A549 (cell line): ENCODE data around the gene CTNND2. TPM values are rescaled to one million over a fixed set of nuclear protein-coding genes. Genes with fewer than 3 reads are reported as not detected.

Experiments used
- ATAC-seq, 2 experiments: fragments of 200-7000 bp in 1 of 2; fragments of >200 bp in 1 of 2; cut with Nextera tagmentation in 1 of 2; cut with Tn5 transposase in 1 of 2; 3 replicates each; pipeline versions ENCODE4 v1.8.0 to v1.9.1; 2018 to 2020; ENCODE audit warnings: mild to moderate bottlenecking in 1 of 2, moderate library complexity in 1 of 2
- CTCF ChIA-PET: fragments of 300-600 bp; sonication (Branson Sonifier 250); formaldehyde crosslinking; extraction: SDS; loops from one replicate; lab custom pipeline; 2021; ENCODE audit warnings: antibody characterized with exemption, inconsistent platforms; lab: Yijun Ruan, JAX
- POLR2A ChIA-PET: fragments of 350-600 bp; formaldehyde crosslinking; extraction: SDS; loops from one replicate; lab custom pipeline; 2021; ENCODE audit warnings: antibody characterized with exemption, inconsistent platforms; lab: Yijun Ruan, JAX
- DNase-seq, 2 experiments: peaks; one replicate each; pipeline versions ENCODE4 v3.0.0 to v3.0.0-alpha.2; 2011 to 2016; ENCODE audit warnings: low read depth in 1 of 2, low spot score in 1 of 2
- FAIRE-seq: peaks from 2 replicates; lab custom pipeline; 2011; peaks lifted over from hg19 to GRCh38; lab: Jason Lieb, UNC
- H3K27ac ChIP-seq, 2 experiments: fragments of >200 bp; sonication (Bioruptor Twin); formaldehyde crosslinking; 3 replicates each; pipeline ENCODE4 v1.5.1; 2016 to 2017
- H3K4me1 ChIP-seq: fragments of >200 bp; sonication (Bioruptor Twin); formaldehyde crosslinking; 3 replicates; pipeline ENCODE4 v1.6.1; 2016
- H3K4me2 ChIP-seq: fragments of >200 bp; sonication (Bioruptor Twin); formaldehyde crosslinking; 3 replicates; pipeline ENCODE4 v1.6.1; 2016
- H3K4me3 ChIP-seq: fragments of >200 bp; sonication (Bioruptor Twin); formaldehyde crosslinking; 3 replicates; pipeline ENCODE4 v1.5.1; 2016
- H3K9me3 ChIP-seq: fragments of >200 bp; sonication (Bioruptor Twin); formaldehyde crosslinking; 3 replicates; pipeline ENCODE4 v1.6.1; 2016
- CBX2 ChIP-seq: fragments of 200-600 bp; sonication (generic); IDR thresholded peaks from 2 replicates; pipeline ENCODE4 v1.6.1; 2016; ENCODE audit warnings: low read depth, mild to moderate bottlenecking, borderline replicate concordance
- CBX8 ChIP-seq: fragments of 200-600 bp; sonication (generic); IDR thresholded peaks from 2 replicates; pipeline ENCODE4 v1.6.1; 2016
- CHD2 ChIP-seq: fragments of 150-350 bp; IDR thresholded peaks from 2 replicates; pipeline ENCODE4 v1.6.1; 2014; ENCODE audit warnings: low read length; ENCODE audit not compliant: partially characterized antibody
- ESRRA ChIP-seq: fragments of 150-350 bp; IDR thresholded peaks from 2 replicates; pipeline ENCODE4 v1.6.1; 2014; ENCODE audit warnings: mild to moderate bottlenecking, low read length, borderline replicate concordance
- GATA3 ChIP-seq: IDR thresholded peaks from 2 replicates; pipeline ENCODE4 v1.6.1; 2012; ENCODE audit warnings: borderline replicate concordance
- HOXB5 ChIP-seq: fragments of 250-450 bp; sonication (Bioruptor Pico); IDR thresholded peaks from 2 replicates; pipeline ENCODE4 v1.5.0; 2020; ENCODE audit warnings: mild to moderate bottlenecking, moderate library complexity
- JUN ChIP-seq, 2 experiments: fragments of >200 bp; sonication (Bioruptor Twin); formaldehyde crosslinking; IDR thresholded peaks; 2 replicates in 1 of 2; 3 replicates in 1 of 2; pipeline ENCODE4 v1.6.1; 2016 to 2017
- KDM5A ChIP-seq: fragments of 200-600 bp; sonication (generic); IDR thresholded peaks from 2 replicates; pipeline ENCODE4 v1.6.1; 2016; ENCODE audit warnings: antibody characterized with exemption, mild to moderate bottlenecking
- NFE2L2 ChIP-seq: fragments of 150-350 bp; conservative IDR thresholded peaks from 2 replicates; pipeline ENCODE4 v1.6.1; 2014; ENCODE audit warnings: low read length
- NR3C1 ChIP-seq: fragments of >200 bp; sonication (Bioruptor Twin); formaldehyde crosslinking; IDR thresholded peaks from 3 replicates; pipeline ENCODE4 v1.6.1; 2017
- PHF8 ChIP-seq: fragments of 200-600 bp; sonication (generic); IDR thresholded peaks from 2 replicates; pipeline ENCODE4 v1.6.1; 2016; ENCODE audit warnings: low read depth, mild to moderate bottlenecking, antibody characterized with exemption, moderate library complexity, borderline replicate concordance
- RARB ChIP-seq: fragments of 250-450 bp; sonication (Bioruptor Pico); IDR thresholded peaks from 2 replicates; pipeline ENCODE4 v1.8.0; 2021; ENCODE audit warnings: mild to moderate bottlenecking, moderate library complexity
- TFCP2L1 ChIP-seq: fragments of 250-450 bp; sonication (Bioruptor Pico); IDR thresholded peaks from 2 replicates; pipeline ENCODE4 v1.5.0; 2021; ENCODE audit warnings: mild to moderate bottlenecking
- ZFP36 ChIP-seq: fragments of 450-650 bp; IDR thresholded peaks from 2 replicates; pipeline ENCODE4 v1.6.1; 2014; ENCODE audit warnings: borderline replicate concordance; ENCODE audit not compliant: partially characterized antibody
- WGBS: methylation state at CpG from one replicate; pipeline ENCODE4 v1.1.6; 2017; ENCODE audit errors: missing lambda C conversion rate; 5-methylcytosine and 5-hydroxymethylcytosine counted together
- polyA plus RNA-seq, 4 experiments: library from polyadenylated mRNA; depleted of rRNA in 3 of 4; stranded (reverse); fragments of >200 nt; fragmentation: RNase III in 1 of 4; extraction: RNeasy Plus Mini Kit Qiagen cat#74134 plus additional on column Dnase treatment in 1 of 4; gene quantifications; 2 replicates in 3 of 4; 3 replicates in 1 of 4; pipeline ENCODE4 v1.2.3, GENCODE V29; 2011 to 2017
- TF ChIP-seq, protein P1 (sequence below): fragments of >200 bp; sonication (Bioruptor Twin); formaldehyde crosslinking; IDR thresholded peaks from 2 replicates; pipeline ENCODE4 v1.6.1; 2016
- TF ChIP-seq, protein P2 (sequence below): fragments of 250-450 bp; sonication (Bioruptor Pico); IDR thresholded peaks from 2 replicates; pipeline ENCODE4 v1.5.0; 2020; ENCODE audit warnings: low read depth, mild to moderate bottlenecking, moderate library complexity
- TF ChIP-seq, protein P3 (sequence below): fragments of >200 bp; sonication (Bioruptor Twin); formaldehyde crosslinking; IDR thresholded peaks from 3 replicates; pipeline ENCODE4 v1.6.1; 2016
- TF ChIP-seq, protein P4 (sequence below): fragments of 450-650 bp; IDR thresholded peaks from 2 replicates; pipeline ENCODE4 v1.6.1; 2014; ENCODE audit warnings: antibody characterized with exemption

Gene CTNND2
- polyA plus RNA-seq, 2 of the 4 experiments (the other 2 are of a cell fraction): not detected

DNA sequence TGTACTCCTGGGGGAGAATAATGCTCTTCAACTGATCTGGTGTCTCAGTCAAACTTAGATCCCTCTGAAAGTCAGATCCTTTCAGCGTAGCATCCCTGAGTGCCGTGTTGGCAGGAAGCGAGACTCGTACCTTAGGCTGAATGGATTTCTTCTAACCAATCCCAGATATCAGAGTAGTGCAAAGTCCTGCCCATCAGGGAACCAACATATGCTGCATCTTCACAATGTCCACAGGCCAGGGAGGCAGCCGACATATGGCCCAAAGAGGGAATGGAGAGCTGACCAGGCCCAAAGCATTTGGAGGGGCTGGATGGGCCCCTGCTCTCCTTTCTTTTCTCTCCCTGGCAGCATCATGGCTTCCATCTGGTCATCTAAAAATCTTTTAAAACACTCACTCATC lies 646.2 kb downstream of the CTNND2 start:
- Histone ChIP-seq H3K4me3 (no peak overlapping the region), H3K9me3 (no peaks in the 10 kb centered on the region; the same call in 2 of the 3 replicates), H3K27ac (no peak overlapping the region), H3K4me1 (no peaks in the 10 kb centered on the region), H3K4me2 (no peak overlapping the region)
- ChIA-PET POLR2A (no interaction called here), CTCF (interaction anchor here (0.6 to 0.8 kb wide), 2 partner anchors 9 to 14 kb away, joined by 3 read pairs; no protein-coding TSS in a partner anchor)
- no peak for DNase-seq
- FAIRE-seq: no peak
- ATAC-seq: no peak
- WGBS: 6% methylated on average over 5 of the region's 5 CpGs
- no peak for TF ChIP-seq HOXB5 (CRISPR knock-in tag)
- TF ChIP-seq NR3C1: no peak
- no peak for TF ChIP-seq CHD2
- TF ChIP-seq CBX8: no peak
- no peak for TF ChIP-seq KDM5A
- TF ChIP-seq, protein P1, sequence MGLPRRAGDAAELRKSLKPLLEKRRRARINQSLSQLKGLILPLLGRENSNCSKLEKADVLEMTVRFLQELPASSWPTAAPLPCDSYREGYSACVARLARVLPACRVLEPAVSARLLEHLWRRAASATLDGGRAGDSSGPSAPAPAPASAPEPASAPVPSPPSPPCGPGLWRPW: no peak
- TF ChIP-seq, protein P2, sequence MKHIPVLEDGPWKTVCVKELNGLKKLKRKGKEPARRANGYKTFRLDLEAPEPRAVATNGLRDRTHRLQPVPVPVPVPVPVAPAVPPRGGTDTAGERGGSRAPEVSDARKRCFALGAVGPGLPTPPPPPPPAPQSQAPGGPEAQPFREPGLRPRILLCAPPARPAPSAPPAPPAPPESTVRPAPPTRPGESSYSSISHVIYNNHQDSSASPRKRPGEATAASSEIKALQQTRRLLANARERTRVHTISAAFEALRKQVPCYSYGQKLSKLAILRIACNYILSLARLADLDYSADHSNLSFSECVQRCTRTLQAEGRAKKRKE: no peak
- TF ChIP-seq, all 56 proteins: peak for 0

DNA sequence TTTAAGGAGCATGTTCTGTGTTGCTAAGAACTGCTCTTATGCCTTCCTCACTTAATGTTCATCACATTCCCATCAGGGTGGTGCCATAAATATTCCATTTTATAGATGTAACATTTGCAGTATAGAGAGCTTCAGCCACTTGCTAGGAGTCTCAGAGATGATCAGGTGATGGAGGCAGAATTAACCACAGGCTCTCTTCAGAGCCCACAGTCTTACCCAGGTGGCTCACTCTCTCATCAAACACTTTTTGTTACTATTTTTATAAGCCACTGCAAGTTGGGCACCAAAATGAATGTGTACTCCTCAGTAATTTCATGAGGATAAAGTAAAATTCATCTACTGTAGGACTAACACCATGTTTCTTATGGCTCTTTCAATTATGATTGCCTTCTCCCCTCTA lies 651.7 kb downstream of the CTNND2 start:
- Histone ChIP-seq H3K4me3 (no peak overlapping the region), H3K27ac (no peak overlapping the region), H3K9me3 (no peaks in the 10 kb centered on the region), H3K4me2 (no peak overlapping the region), H3K4me1 (no peaks in the 10 kb centered on the region)
- ChIA-PET CTCF (interaction anchor here (2.1 kb wide), 1 partner anchor 14 kb away, joined by 8 read pairs; no protein-coding TSS in a partner anchor), POLR2A (no interaction called here)
- no peak for TF ChIP-seq PHF8
- TF ChIP-seq CBX2: no peak
- FAIRE-seq (no peak), DNase-seq (no peak), ATAC-seq (no peak)

DNA sequence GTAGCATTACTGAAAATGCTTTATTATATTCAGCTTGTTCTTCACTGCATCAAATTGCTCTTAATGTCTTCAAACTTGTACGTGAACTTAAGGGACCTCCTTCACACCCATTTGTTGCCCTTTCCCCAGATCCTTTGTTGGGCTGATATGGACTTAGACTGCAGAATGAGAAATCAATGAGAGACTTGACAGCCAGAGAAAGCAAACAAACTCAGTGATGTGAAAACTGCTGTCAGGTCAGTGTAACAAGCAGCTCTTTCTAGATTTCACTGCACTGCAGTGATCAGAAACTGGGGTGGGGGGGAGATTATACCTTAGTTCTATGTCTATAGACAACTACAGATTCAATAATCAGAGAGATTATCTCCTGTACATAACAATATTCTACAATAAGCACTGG lies 652.2 kb downstream of the CTNND2 start:
- WGBS: 0% methylated on average over 1 of the region's 1 CpG
- FAIRE-seq: no peak
- no peak overlapping the region for H3K27ac ChIP-seq
- ChIA-PET POLR2A (no interaction called here), CTCF (interaction anchor here (2.1 kb wide), 1 partner anchor 15 kb away, joined by 8 read pairs; no protein-coding TSS in a partner anchor)
- no peak overlapping the region for H3K4me2 ChIP-seq
- DNase-seq: no peak
- no peaks in the 10 kb centered on the region for H3K9me3 ChIP-seq
- H3K4me3 ChIP-seq: no peak overlapping the region
- no peak for ATAC-seq
- no peaks in the 10 kb centered on the region for H3K4me1 ChIP-seq
- TF ChIP-seq, protein P3, sequence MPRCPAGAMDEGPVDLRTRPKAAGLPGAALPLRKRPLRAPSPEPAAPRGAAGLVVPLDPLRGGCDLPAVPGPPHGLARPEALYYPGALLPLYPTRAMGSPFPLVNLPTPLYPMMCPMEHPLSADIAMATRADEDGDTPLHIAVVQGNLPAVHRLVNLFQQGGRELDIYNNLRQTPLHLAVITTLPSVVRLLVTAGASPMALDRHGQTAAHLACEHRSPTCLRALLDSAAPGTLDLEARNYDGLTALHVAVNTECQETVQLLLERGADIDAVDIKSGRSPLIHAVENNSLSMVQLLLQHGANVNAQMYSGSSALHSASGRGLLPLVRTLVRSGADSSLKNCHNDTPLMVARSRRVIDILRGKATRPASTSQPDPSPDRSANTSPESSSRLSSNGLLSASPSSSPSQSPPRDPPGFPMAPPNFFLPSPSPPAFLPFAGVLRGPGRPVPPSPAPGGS: no peak
- TF ChIP-seq KDM5A: no peak

DNA sequence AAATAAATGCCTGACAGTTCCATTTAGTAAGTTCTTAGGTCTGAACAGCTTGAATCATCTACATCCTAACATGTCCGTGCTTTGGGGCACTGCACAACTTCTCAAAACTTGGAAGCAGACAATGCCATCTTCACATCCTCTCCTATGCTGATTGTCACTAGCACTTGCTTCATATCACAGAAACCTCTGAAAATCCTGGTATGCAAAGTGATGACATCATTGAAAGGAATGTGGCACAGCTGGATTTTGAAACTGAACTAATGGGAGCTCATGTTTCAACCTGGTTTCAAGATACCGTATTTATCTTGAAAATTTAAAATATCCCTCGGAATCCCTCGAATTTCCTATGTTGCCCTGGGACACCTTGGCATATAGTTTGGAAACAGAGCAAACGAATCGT lies 653.0 kb downstream of the CTNND2 start:
- no peak for TF ChIP-seq GATA3
- TF ChIP-seq RARB (CRISPR knock-in tag): no peak
- TF ChIP-seq ZFP36: no peak
- TF ChIP-seq TFCP2L1 (CRISPR knock-in tag): no peak
- TF ChIP-seq NFE2L2: no peak
- TF ChIP-seq, protein P4, sequence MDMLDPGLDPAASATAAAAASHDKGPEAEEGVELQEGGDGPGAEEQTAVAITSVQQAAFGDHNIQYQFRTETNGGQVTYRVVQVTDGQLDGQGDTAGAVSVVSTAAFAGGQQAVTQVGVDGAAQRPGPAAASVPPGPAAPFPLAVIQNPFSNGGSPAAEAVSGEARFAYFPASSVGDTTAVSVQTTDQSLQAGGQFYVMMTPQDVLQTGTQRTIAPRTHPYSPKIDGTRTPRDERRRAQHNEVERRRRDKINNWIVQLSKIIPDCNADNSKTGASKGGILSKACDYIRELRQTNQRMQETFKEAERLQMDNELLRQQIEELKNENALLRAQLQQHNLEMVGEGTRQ: no peak
- TF ChIP-seq JUN (IDR thresholded peaks at IDR 0.05): no peak
- TF ChIP-seq ESRRA: no peak
- ATAC-seq: no peak
- Histone ChIP-seq H3K4me3 (no peak overlapping the region), H3K9me3 (no peaks in the 10 kb centered on the region), H3K27ac (no peak overlapping the region), H3K4me2 (no peak overlapping the region), H3K4me1 (no peaks in the 10 kb centered on the region)
- ChIA-PET CTCF (interaction anchor here (2.1 kb wide), 1 partner anchor 15 kb away, joined by 8 read pairs; no protein-coding TSS in a partner anchor), POLR2A (no interaction called here)
- DNase-seq: no peak
- FAIRE-seq: no peak
- under 1% methylated on average over 6 of the region's 6 CpGs for WGBS
